Amniotic stem cell (primary cell): ENCODE results near the gene CSTA.

ENCODE experiments used
- DNase-seq: peaks from one replicate; lab custom pipeline; 2025; lab: John Stamatoyannopoulos, UW

CSTA gene

GRCh38 chr3:122324871-122325323 is at the start of gene CSTA:
TSS of gene CSTA (plus strand) at chr3:122325248. CDS start at chr3:122325293, 45 bp downstream.
- no peak for DNase-seq

- no peak for DNase-seq
Measured at GRCh38 chr3:122281891-122282290, 43.2 kb upstream of the CSTA start.

GRCh38 chr3:122283796-122284445 is 41.1 kb upstream of the CSTA start:
- DNase-seq = no peak

- no peak for DNase-seq
Measured at GRCh38 chr3:122284486-122284885, 40.6 kb upstream of the CSTA start.

- no peak for DNase-seq
Measured at GRCh38 chr3:122294359-122294758, 30.7 kb upstream of the CSTA start.

- DNase-seq = no peak
Measured at GRCh38 chr3:122295266-122296062, 29.6 kb upstream of the CSTA start.

- no peak for DNase-seq
Measured at GRCh38 chr3:122298239-122298638, 26.8 kb upstream of the CSTA start.

GRCh38 chr3:122299215-122299614 is 25.8 kb upstream of the CSTA start:
- no peak for DNase-seq

GRCh38 chr3:122299872-122300460 is 25.1 kb upstream of the CSTA start:
- DNase-seq = no peak

- DNase-seq = no peak
Measured at GRCh38 chr3:122301063-122301462, 24.0 kb upstream of the CSTA start.

- no peak for DNase-seq
Measured at GRCh38 chr3:122305818-122306621, 19.0 kb upstream of the CSTA start.

GRCh38 chr3:122306622-122306953 is 18.5 kb upstream of the CSTA start:
- DNase-seq = no peak

GRCh38 chr3:122307094-122307687 is 17.9 kb upstream of the CSTA start:
- no peak for DNase-seq

GRCh38 chr3:122307976-122308375 is 17.1 kb upstream of the CSTA start:
- DNase-seq = no peak

- DNase-seq = no peak
Measured at GRCh38 chr3:122310361-122310760, 14.7 kb upstream of the CSTA start.

GRCh38 chr3:122312826-122313225 is 12.2 kb upstream of the CSTA start:
- DNase-seq = no peak

- DNase-seq = no peak
Measured at GRCh38 chr3:122313281-122313680, 11.8 kb upstream of the CSTA start.

- DNase-seq = no peak
Measured at GRCh38 chr3:122314228-122314876, 10.7 kb upstream of the CSTA start.

- DNase-seq = no peak
Measured at GRCh38 chr3:122315619-122316018, 9.4 kb upstream of the CSTA start.

GRCh38 chr3:122316368-122316767 is 8.7 kb upstream of the CSTA start:
- DNase-seq = no peak

- DNase-seq = no peak
Measured at GRCh38 chr3:122318620-122319019, 6.4 kb upstream of the CSTA start.
